ENCODE results near the gene ZNF311.

- TF ChIP-seq CTCF (IDR thresholded peaks at IDR 0.05) (no peak), POLR2A (IDR thresholded peaks at IDR 0.05) (no peak)
These were observed 8.1 kb downstream of the ZNF311 start for GRCh38 chr6:28996844-28997510.
